Endodermal cell (in vitro differentiated cells): Measurements from ENCODE around the gene BMP5. TPM values are rescaled to one million over a fixed set of nuclear protein-coding genes. Genes with fewer than 3 reads are reported as not detected.

Experiments used
- DNase-seq: peaks from one replicate; pipeline ENCODE4 v3.0.0-alpha.2; 2017
- H3K27ac ChIP-seq: 2 replicates; pipeline ENCODE4 v1.5.1; 2013; ENCODE audit warnings: mild to moderate bottlenecking, low read depth, low read length, moderate library complexity
- H3K27me3 ChIP-seq: 2 replicates; pipeline ENCODE4 v1.6.1; 2013; ENCODE audit warnings: mild to moderate bottlenecking, low read length, moderate library complexity; ENCODE audit not compliant: insufficient read depth, control insufficient read depth, poor library complexity, severe bottlenecking
- H3K36me3 ChIP-seq: 2 replicates; pipeline ENCODE4 v1.7.0; 2013; ENCODE audit warnings: mild to moderate bottlenecking, low read length, moderate library complexity; ENCODE audit not compliant: control insufficient read depth, insufficient read depth
- H3K4me1 ChIP-seq: one replicate; pipeline ENCODE4 v1.7.0; 2013; ENCODE audit warnings: low read length; ENCODE audit not compliant: control insufficient read depth, insufficient read depth
- H3K4me3 ChIP-seq: 2 replicates; pipeline ENCODE4 v1.5.1; 2013; ENCODE audit warnings: mild to moderate bottlenecking, low read length, moderate library complexity
- H3K9ac ChIP-seq: 2 replicates; pipeline ENCODE4 v1.6.1; 2013; ENCODE audit warnings: mild to moderate bottlenecking, low read length, moderate library complexity; ENCODE audit not compliant: poor library complexity, severe bottlenecking; ENCODE audit errors: extremely low read depth
- H3K9me3 ChIP-seq: 2 replicates; pipeline ENCODE4 v1.6.1; 2013; ENCODE audit warnings: mild to moderate bottlenecking, low read length, moderate library complexity; ENCODE audit not compliant: control insufficient read depth
- H3K27ac Mint-ChIP-seq: 2 replicates; pipeline ENCODE4 v1.8.0; 2020; ENCODE audit warnings: mixed read lengths
- H3K27me3 Mint-ChIP-seq: 2 replicates; pipeline ENCODE4 v1.8.0; 2021; ENCODE audit warnings: mild to moderate bottlenecking, mixed read lengths; ENCODE audit not compliant: insufficient read depth
- H3K36me3 Mint-ChIP-seq: 2 replicates; pipeline ENCODE4 v1.8.0; 2020; ENCODE audit warnings: low read depth, mixed read lengths
- H3K4me1 Mint-ChIP-seq: 2 replicates; pipeline ENCODE4 v1.8.0; 2020; ENCODE audit warnings: mixed read lengths
- H3K4me3 Mint-ChIP-seq: 2 replicates; pipeline ENCODE4 v1.8.0; 2020; ENCODE audit warnings: mild to moderate bottlenecking, moderate library complexity, mixed read lengths
- H3K9me3 Mint-ChIP-seq: 2 replicates; pipeline ENCODE4 v1.8.0; 2020; ENCODE audit warnings: mild to moderate bottlenecking, mixed read lengths
- WGBS, 2 experiments: methylation state at CpG; one replicate each; pipeline versions ENCODE4 v1.1.5 to v1.1.7; 2013; ENCODE audit warnings: missing lambda C conversion rate in 2 of 2, mixed read lengths in 1 of 2; ENCODE audit not compliant: insufficient coverage in 1 of 2, insufficient read length in 1 of 2; 5-methylcytosine and 5-hydroxymethylcytosine counted together
- total RNA-seq, 2 donors: library from RNA; stranded (reverse); fragmentation: NEBNext Ultra II Directional in 1 of 2; extraction: Animal tissue kit (Norgen Biotek cat#: 25700) in 1 of 2; gene quantifications; 2 replicates in 1 of 2; 3 replicates in 1 of 2; pipeline ENCODE4 v1.2.1, GENCODE V29; 2021
- TF ChIP-seq, protein P1 (sequence below): fragments of 200-600 bp; sonication (generic); conservative IDR thresholded peaks from 2 replicates; pipeline ENCODE4 v1.5.0; 2021; ENCODE audit warnings: antibody characterized with exemption, mild to moderate bottlenecking

BMP5 gene
- total RNA-seq, 2 donors from 2014 or later: 0.73 to 0.84 TPM

- H3K9me3 ChIP-seq: peaks cover 15% of the 10 kb centered on the region
- WGBS, 2 experiments: 90 to 100% methylated on average over 1 to 2 of the region's 2 CpGs
- H3K27me3 Mint-ChIP-seq: no peaks in the 10 kb centered on the region
- H3K4me1 Mint-ChIP-seq: peaks cover 3% of the 10 kb centered on the region
- H3K36me3 Mint-ChIP-seq: no peaks in the 10 kb centered on the region
- no peaks in the 10 kb centered on the region for H3K27me3 ChIP-seq
- no peaks in the 10 kb centered on the region for H3K4me1 ChIP-seq
- H3K27ac ChIP-seq: no peak overlapping the region
- H3K4me3 ChIP-seq: no peak overlapping the region
- TF ChIP-seq, protein P1, sequence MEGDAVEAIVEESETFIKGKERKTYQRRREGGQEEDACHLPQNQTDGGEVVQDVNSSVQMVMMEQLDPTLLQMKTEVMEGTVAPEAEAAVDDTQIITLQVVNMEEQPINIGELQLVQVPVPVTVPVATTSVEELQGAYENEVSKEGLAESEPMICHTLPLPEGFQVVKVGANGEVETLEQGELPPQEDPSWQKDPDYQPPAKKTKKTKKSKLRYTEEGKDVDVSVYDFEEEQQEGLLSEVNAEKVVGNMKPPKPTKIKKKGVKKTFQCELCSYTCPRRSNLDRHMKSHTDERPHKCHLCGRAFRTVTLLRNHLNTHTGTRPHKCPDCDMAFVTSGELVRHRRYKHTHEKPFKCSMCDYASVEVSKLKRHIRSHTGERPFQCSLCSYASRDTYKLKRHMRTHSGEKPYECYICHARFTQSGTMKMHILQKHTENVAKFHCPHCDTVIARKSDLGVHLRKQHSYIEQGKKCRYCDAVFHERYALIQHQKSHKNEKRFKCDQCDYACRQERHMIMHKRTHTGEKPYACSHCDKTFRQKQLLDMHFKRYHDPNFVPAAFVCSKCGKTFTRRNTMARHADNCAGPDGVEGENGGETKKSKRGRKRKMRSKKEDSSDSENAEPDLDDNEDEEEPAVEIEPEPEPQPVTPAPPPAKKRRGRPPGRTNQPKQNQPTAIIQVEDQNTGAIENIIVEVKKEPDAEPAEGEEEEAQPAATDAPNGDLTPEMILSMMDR: no peak
- no peak overlapping the region for H3K4me3 Mint-ChIP-seq
- peaks cover 10% of the 10 kb centered on the region for H3K36me3 ChIP-seq
- DNase-seq: no peak
- H3K9ac ChIP-seq: no peak overlapping the region
- no peak overlapping the region for H3K27ac Mint-ChIP-seq
- peaks cover 4% of the 10 kb centered on the region for H3K9me3 Mint-ChIP-seq
These were observed 56.9 kb downstream of the BMP5 start for GRCh38 chr6:55818482-55818881.

- Histone ChIP-seq H3K27ac (no peak overlapping the region), H3K4me3 (no peak overlapping the region), H3K9ac (no peak overlapping the region), H3K27me3 (no peaks in the 10 kb centered on the region), H3K9me3 (no peaks in the 10 kb centered on the region), H3K4me1 (no peaks in the 10 kb centered on the region), H3K36me3 (no peaks in the 10 kb centered on the region)
- no peaks in the 10 kb centered on the region for H3K4me1 Mint-ChIP-seq
- TF ChIP-seq, protein P1: no peak
- WGBS, 2 experiments: 88% methylated on average over 1 of the region's 1 CpG; no CpG with 5 or more reads in 1 of the 2 experiments
- H3K36me3 Mint-ChIP-seq: no peaks in the 10 kb centered on the region
- no peak overlapping the region for H3K27ac Mint-ChIP-seq
- H3K4me3 Mint-ChIP-seq: no peak overlapping the region
- no peaks in the 10 kb centered on the region for H3K27me3 Mint-ChIP-seq
- no peak for DNase-seq
- H3K9me3 Mint-ChIP-seq: peaks cover 4% of the 10 kb centered on the region
These were observed 62.9 kb downstream of the BMP5 start for GRCh38 chr6:55812509-55812908.

GRCh38 chr6:55811074-55811473 lies 64.3 kb downstream of the BMP5 start:
- Mint-ChIP-seq H3K9me3 (peaks cover 5% of the 10 kb centered on the region), H3K36me3 (no peaks in the 10 kb centered on the region), H3K4me1 (no peaks in the 10 kb centered on the region), H3K27ac (no peak overlapping the region), H3K4me3 (no peak overlapping the region), H3K27me3 (no peaks in the 10 kb centered on the region)
- no peak for DNase-seq
- Histone ChIP-seq H3K36me3 (no peaks in the 10 kb centered on the region), H3K27ac (no peak overlapping the region), H3K27me3 (no peaks in the 10 kb centered on the region), H3K4me1 (no peaks in the 10 kb centered on the region), H3K9me3 (no peaks in the 10 kb centered on the region), H3K4me3 (no peak overlapping the region), H3K9ac (no peak overlapping the region)
- TF ChIP-seq, protein P1: no peak
- 98 to 100% methylated on average over 1 to 2 of the region's 3 CpGs for WGBS, 2 experiments
